Measurements from ENCODE around the gene AP2A1.

- TF ChIP-seq, protein P1, sequence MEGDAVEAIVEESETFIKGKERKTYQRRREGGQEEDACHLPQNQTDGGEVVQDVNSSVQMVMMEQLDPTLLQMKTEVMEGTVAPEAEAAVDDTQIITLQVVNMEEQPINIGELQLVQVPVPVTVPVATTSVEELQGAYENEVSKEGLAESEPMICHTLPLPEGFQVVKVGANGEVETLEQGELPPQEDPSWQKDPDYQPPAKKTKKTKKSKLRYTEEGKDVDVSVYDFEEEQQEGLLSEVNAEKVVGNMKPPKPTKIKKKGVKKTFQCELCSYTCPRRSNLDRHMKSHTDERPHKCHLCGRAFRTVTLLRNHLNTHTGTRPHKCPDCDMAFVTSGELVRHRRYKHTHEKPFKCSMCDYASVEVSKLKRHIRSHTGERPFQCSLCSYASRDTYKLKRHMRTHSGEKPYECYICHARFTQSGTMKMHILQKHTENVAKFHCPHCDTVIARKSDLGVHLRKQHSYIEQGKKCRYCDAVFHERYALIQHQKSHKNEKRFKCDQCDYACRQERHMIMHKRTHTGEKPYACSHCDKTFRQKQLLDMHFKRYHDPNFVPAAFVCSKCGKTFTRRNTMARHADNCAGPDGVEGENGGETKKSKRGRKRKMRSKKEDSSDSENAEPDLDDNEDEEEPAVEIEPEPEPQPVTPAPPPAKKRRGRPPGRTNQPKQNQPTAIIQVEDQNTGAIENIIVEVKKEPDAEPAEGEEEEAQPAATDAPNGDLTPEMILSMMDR (IDR thresholded peaks at IDR 0.05): no peak
- no peak for TF ChIP-seq POLR2A (IDR thresholded peaks at IDR 0.05)
These were observed 28.5 kb upstream of the AP2A1 start for GRCh38 chr19:49738268-49738667.
